Astrocyte (in vitro differentiated cells and primary cell): ENCODE results near the gene FAN1.

Experiments
- EZH2 ChIP-seq: IDR thresholded peaks from 2 replicates; pipeline ENCODE4 v1.6.1; 2012; ENCODE audit warnings: mild to moderate bottlenecking, low read length, inconsistent platforms; ENCODE audit not compliant: insufficient read depth
- TF ChIP-seq, protein P1 (sequence below): IDR thresholded peaks from 2 replicates; pipeline ENCODE4 v1.5.1; 2011; ENCODE audit warnings: low read depth, mild to moderate bottlenecking, inconsistent platforms, low read length, moderate library complexity; ENCODE audit not compliant: insufficient read depth

DNA sequence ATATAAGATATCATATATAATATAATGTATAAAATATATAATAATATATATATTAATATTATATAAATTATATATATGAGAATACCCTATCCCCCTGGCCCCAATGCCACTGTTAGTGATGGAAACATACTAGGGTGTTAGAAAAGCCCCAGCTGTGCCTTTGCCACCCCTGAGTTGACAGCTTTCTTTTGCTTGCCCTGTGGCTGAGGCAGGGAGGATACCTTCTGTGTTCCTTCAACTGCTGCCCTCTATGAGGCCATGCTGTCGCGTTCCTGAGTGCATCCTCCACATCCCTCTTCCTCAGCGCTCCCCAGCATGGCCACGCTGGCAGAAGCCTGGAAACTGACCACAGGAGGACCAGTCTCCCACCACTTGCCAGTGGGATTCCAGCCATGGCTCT, 26.3 kb downstream of the FAN1 start:
- TF ChIP-seq, protein P1, sequence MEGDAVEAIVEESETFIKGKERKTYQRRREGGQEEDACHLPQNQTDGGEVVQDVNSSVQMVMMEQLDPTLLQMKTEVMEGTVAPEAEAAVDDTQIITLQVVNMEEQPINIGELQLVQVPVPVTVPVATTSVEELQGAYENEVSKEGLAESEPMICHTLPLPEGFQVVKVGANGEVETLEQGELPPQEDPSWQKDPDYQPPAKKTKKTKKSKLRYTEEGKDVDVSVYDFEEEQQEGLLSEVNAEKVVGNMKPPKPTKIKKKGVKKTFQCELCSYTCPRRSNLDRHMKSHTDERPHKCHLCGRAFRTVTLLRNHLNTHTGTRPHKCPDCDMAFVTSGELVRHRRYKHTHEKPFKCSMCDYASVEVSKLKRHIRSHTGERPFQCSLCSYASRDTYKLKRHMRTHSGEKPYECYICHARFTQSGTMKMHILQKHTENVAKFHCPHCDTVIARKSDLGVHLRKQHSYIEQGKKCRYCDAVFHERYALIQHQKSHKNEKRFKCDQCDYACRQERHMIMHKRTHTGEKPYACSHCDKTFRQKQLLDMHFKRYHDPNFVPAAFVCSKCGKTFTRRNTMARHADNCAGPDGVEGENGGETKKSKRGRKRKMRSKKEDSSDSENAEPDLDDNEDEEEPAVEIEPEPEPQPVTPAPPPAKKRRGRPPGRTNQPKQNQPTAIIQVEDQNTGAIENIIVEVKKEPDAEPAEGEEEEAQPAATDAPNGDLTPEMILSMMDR: no peak
- TF ChIP-seq EZH2: no peak
